Activated CD8-positive, alpha-beta memory T cell treated with anti-CD3 and anti-CD28 coated beads, Interleukin-2, amount 10 ng/mL, durations not matched to agents 7 days and 5 days (primary cell): Measurements from ENCODE around the gene MRO. TPM values are rescaled to one million over a fixed set of nuclear protein-coding genes. Genes with fewer than 3 reads are reported as not detected.

Experiments
- ATAC-seq: fragments of 150-1000 bp; cut with Tn5 transposase; one replicate; pipeline ENCODE4 v1.10.0; 2021; ENCODE audit warnings: moderate library complexity
- CTCF ChIA-PET: fragments of 350-600 bp; sonication (Branson Sonifier 250); formaldehyde crosslinking; loops from one replicate; lab custom pipeline; 2021; ENCODE audit warnings: antibody characterized with exemption; lab: Charles Lee
- DNase-seq: peaks from one replicate; pipeline ENCODE4 v3.0.0-alpha.2; 2020
- H3K27ac Mint-ChIP-seq: one replicate; pipeline ENCODE4 v1.8.0; 2021; ENCODE audit warnings: mild to moderate bottlenecking, mixed read lengths
- H3K27me3 Mint-ChIP-seq: one replicate; pipeline ENCODE4 v1.8.0; 2021; ENCODE audit warnings: mixed read lengths
- H3K36me3 Mint-ChIP-seq: one replicate; pipeline ENCODE4 v1.8.0; 2021; ENCODE audit warnings: mild to moderate bottlenecking, mixed read lengths
- H3K4me1 Mint-ChIP-seq: one replicate; pipeline ENCODE4 v1.8.0; 2021; ENCODE audit warnings: mixed read lengths
- H3K4me3 Mint-ChIP-seq: one replicate; pipeline ENCODE4 v1.8.0; 2021; ENCODE audit warnings: mild to moderate bottlenecking, moderate library complexity, mixed read lengths
- H3K9me3 Mint-ChIP-seq: one replicate; pipeline ENCODE4 v1.8.0; 2022; ENCODE audit warnings: low read depth, mixed read lengths
- total RNA-seq, 2 experiments: library from RNA; stranded (reverse); gene quantifications; one replicate each; pipeline ENCODE4 v1.2.3, GENCODE V29; 2021

Gene MRO
- total RNA-seq, 2 experiments from 2014 or later, result not detected

DNA sequence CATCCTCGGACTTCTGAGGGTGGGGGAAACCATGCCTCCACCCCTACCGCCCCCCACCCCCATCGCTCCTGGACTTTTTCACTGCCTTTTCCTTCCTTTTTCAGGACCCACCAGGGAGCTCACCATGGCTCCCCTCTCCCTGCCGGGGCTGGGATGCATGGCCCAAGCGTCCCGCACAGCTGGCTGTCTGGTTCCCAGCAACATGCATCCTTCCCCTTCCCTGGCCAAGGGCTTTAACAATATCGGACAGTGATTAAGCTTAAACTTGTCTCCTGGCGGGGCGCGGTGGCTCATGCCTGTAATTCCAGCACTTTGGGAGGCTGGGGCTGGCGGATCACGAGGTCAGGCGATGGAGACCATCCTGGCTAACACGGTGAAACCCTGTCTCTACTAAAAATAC lies 44.1 kb downstream of the MRO start:
- H3K9me3 Mint-ChIP-seq, result peaks cover under 1% of the 10 kb centered on the region
- ATAC-seq, result no peak
- no peak overlapping the region for H3K27ac Mint-ChIP-seq
- CTCF ChIA-PET, result no interaction called here
- no peaks in the 10 kb centered on the region for H3K36me3 Mint-ChIP-seq
- DNase-seq, result no peak
- peaks cover 26% of the 10 kb centered on the region for H3K27me3 Mint-ChIP-seq
- no peaks in the 10 kb centered on the region for H3K4me1 Mint-ChIP-seq
- no peak overlapping the region for H3K4me3 Mint-ChIP-seq

DNA sequence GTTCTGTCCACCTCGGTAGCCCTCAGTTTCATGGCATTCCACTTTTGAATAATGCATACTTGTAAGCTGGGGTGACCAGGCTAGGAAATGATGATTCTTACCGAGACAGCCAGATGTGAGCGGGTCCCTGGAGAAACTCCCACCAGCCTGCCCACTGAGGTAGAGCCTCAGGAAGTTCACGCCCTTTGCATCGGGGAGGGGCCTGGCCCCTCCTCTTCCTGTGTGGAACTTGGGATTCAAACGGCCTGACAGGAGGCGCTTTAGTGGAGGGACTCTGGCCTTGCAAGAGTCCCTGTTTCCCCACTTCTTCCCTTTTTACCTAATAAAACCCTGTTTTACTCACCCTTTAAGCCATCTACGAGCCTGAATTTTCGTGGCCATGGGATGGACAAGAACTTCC lies 44.6 kb downstream of the MRO start:
- ATAC-seq (no peak), DNase-seq (no peak)
- Mint-ChIP-seq H3K9me3 (peaks cover 4% of the 10 kb centered on the region), H3K27ac (no peak overlapping the region), H3K4me3 (no peak overlapping the region), H3K27me3 (peaks cover 22% of the 10 kb centered on the region), H3K36me3 (no peaks in the 10 kb centered on the region), H3K4me1 (no peaks in the 10 kb centered on the region)
- CTCF ChIA-PET, result no interaction called here

- Mint-ChIP-seq H3K4me1 (no peaks in the 10 kb centered on the region), H3K27ac (no peak overlapping the region), H3K36me3 (peaks cover 2% of the 10 kb centered on the region), H3K4me3 (no peak overlapping the region), H3K9me3 (peaks cover 18% of the 10 kb centered on the region), H3K27me3 (peaks cover 12% of the 10 kb centered on the region)
- DNase-seq, result no peak
- no peak for ATAC-seq
- CTCF ChIA-PET, result no interaction called here
Observed at GRCh38 chr18:50769463-50769862, 50.4 kb downstream of the MRO start.

- no peak for DNase-seq
- Mint-ChIP-seq H3K4me3 (no peak overlapping the region), H3K36me3 (no peaks in the 10 kb centered on the region), H3K4me1 (no peaks in the 10 kb centered on the region), H3K27ac (no peak overlapping the region), H3K9me3 (no peaks in the 10 kb centered on the region), H3K27me3 (peaks cover 24% of the 10 kb centered on the region)
- CTCF ChIA-PET, result no interaction called here
- no peak for ATAC-seq
Observed at GRCh38 chr18:50757358-50757757, 62.5 kb downstream of the MRO start.

- no peak overlapping the region for H3K4me3 Mint-ChIP-seq
- H3K27me3 Mint-ChIP-seq, result peaks cover 39% of the 10 kb centered on the region
- ATAC-seq (no peak), DNase-seq (no peak)
- no peaks in the 10 kb centered on the region for H3K4me1 Mint-ChIP-seq
- CTCF ChIA-PET, result no interaction called here
- H3K36me3 Mint-ChIP-seq, result no peaks in the 10 kb centered on the region
- H3K9me3 Mint-ChIP-seq, result no peaks in the 10 kb centered on the region
- no peak overlapping the region for H3K27ac Mint-ChIP-seq
Observed at GRCh38 chr18:50754297-50754696, 65.5 kb downstream of the MRO start.

DNA sequence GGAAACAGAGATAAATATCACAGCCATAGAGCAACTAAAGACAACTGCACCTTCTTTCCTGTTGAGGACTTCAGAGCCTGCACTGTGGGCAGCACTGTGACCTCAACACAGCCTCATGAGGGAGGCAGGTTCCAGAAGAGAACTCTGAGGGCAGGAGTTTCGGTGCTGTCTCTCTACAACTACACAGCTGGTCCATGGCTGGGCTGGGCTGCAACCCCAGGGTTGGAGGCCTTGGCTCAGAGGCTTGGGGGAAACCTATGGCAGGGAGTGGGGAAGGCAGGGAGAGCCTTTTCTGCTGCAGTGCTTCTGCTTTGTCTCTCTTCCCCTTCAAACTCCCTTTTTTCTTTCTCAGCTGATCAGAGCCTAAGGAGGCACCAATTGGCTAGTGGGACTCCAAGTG lies 66.5 kb downstream of the MRO start:
- H3K4me3 Mint-ChIP-seq, result no peak overlapping the region
- H3K27ac Mint-ChIP-seq, result no peak overlapping the region
- no peaks in the 10 kb centered on the region for H3K4me1 Mint-ChIP-seq
- ATAC-seq (no peak), DNase-seq (no peak)
- H3K36me3 Mint-ChIP-seq, result no peaks in the 10 kb centered on the region
- peaks cover 31% of the 10 kb centered on the region for H3K27me3 Mint-ChIP-seq
- no peaks in the 10 kb centered on the region for H3K9me3 Mint-ChIP-seq
- CTCF ChIA-PET, result no interaction called here

- Mint-ChIP-seq H3K27me3 (peaks cover 34% of the 10 kb centered on the region), H3K9me3 (no peaks in the 10 kb centered on the region), H3K4me1 (no peaks in the 10 kb centered on the region), H3K27ac (no peak overlapping the region), H3K4me3 (no peak overlapping the region), H3K36me3 (no peaks in the 10 kb centered on the region)
- ATAC-seq, result no peak
- DNase-seq, result no peak
- CTCF ChIA-PET, result no interaction called here
Observed at GRCh38 chr18:50751947-50752346, 67.9 kb downstream of the MRO start.

DNA sequence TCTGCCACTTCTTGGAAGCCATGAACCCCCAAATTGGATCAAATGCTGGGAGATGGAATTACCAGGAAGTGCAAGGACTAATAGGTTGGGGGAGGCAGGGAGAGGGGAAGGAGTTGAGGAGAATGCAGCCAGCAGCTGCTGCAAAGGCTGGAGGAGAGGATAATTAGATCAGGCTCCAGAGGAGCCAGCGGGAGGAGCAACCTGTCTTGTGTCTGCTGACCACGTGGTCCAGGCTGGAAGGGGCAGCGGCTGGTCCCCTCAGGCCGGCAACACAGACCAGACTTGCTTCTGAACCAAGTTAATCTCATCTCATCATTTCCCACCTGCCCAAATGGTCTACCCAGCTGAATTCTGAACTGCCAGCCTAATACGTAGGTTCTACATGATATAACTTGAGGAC lies 68.3 kb downstream of the MRO start:
- no peaks in the 10 kb centered on the region for H3K9me3 Mint-ChIP-seq
- no peaks in the 10 kb centered on the region for H3K4me1 Mint-ChIP-seq
- H3K36me3 Mint-ChIP-seq, result no peaks in the 10 kb centered on the region
- CTCF ChIA-PET, result no interaction called here
- ATAC-seq (no peak), DNase-seq (no peak)
- H3K27ac Mint-ChIP-seq, result no peak overlapping the region
- H3K27me3 Mint-ChIP-seq, result peaks cover 33% of the 10 kb centered on the region
- no peak overlapping the region for H3K4me3 Mint-ChIP-seq

- DNase-seq, result no peak
- Mint-ChIP-seq H3K4me1 (no peaks in the 10 kb centered on the region), H3K27ac (no peak overlapping the region), H3K36me3 (no peaks in the 10 kb centered on the region), H3K9me3 (no peaks in the 10 kb centered on the region), H3K27me3 (peaks cover 35% of the 10 kb centered on the region), H3K4me3 (no peak overlapping the region)
- no peak for ATAC-seq
- CTCF ChIA-PET, result no interaction called here
Observed at GRCh38 chr18:50750546-50750945, 69.3 kb downstream of the MRO start.

DNA sequence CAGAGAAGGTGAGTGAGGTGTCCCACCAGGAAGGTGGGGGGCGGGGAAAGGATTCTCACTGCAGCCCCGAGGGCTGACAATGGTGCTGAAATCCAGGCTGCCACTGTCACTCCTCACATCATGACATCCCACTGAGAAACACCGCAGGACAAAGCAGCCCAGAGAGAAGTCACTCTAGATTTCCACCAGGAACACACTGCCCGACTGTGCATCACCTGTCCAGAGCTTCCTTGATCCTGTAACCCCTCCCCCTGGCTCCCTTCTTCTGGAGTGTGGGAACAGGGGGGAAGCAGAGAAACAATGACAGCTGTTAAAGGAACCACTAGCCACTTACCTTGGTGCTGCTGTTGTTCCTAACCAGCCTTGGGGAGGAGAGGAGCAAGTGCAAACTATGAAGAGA lies 69.9 kb downstream of the MRO start:
- no peaks in the 10 kb centered on the region for H3K4me1 Mint-ChIP-seq
- no peak for ATAC-seq
- CTCF ChIA-PET, result no interaction called here

DNA sequence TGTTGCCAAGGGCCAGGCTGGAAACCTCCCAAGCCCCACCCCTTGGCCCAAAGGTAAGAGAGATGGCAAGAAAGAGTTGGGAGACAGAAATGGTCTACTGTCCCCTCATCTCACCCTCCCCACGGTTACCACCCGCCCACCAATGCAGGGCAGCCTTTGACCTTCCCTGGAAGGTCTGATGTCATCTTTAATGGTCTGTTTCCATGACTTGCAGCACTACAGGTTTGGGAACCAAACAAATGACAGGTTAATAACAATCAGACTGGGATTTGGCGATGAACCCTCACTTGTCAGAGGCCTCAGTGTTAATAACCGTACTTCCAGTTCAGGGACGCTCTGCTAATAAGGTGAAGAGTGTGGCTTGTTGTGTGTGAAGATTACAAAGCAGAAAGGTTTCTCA lies 70.4 kb downstream of the MRO start:
- H3K4me1 Mint-ChIP-seq, result no peaks in the 10 kb centered on the region
- H3K36me3 Mint-ChIP-seq, result no peaks in the 10 kb centered on the region
- CTCF ChIA-PET, result no interaction called here
- no peak for ATAC-seq
- peak; percentile 16 for DNase-seq
- H3K9me3 Mint-ChIP-seq, result no peaks in the 10 kb centered on the region
- no peak overlapping the region for H3K27ac Mint-ChIP-seq
- no peak overlapping the region for H3K4me3 Mint-ChIP-seq
- peaks cover 34% of the 10 kb centered on the region for H3K27me3 Mint-ChIP-seq

More for the DNA sequence above, 69.9 kb downstream of the MRO start:
- Mint-ChIP-seq H3K36me3 (no peaks in the 10 kb centered on the region), H3K4me3 (no peak overlapping the region), H3K27me3 (peaks cover 33% of the 10 kb centered on the region), H3K27ac (no peak overlapping the region), H3K9me3 (no peaks in the 10 kb centered on the region)
- no peak for DNase-seq

GRCh38 chr18:50748243-50749229 lies 71.3 kb downstream of the MRO start:
- peaks cover 41% of the 10 kb centered on the region for H3K27me3 Mint-ChIP-seq
- H3K4me1 Mint-ChIP-seq, result no peaks in the 10 kb centered on the region
- no peak overlapping the region for H3K4me3 Mint-ChIP-seq
- H3K27ac Mint-ChIP-seq, result no peak overlapping the region
- ATAC-seq (no peak), DNase-seq (peak; percentile 14)
- CTCF ChIA-PET, result no interaction called here
- H3K9me3 Mint-ChIP-seq, result no peaks in the 10 kb centered on the region
- H3K36me3 Mint-ChIP-seq, result no peaks in the 10 kb centered on the region

- H3K27me3 Mint-ChIP-seq, result peaks cover 41% of the 10 kb centered on the region
- CTCF ChIA-PET, result no interaction called here
- H3K9me3 Mint-ChIP-seq, result no peaks in the 10 kb centered on the region
- H3K36me3 Mint-ChIP-seq, result no peaks in the 10 kb centered on the region
- no peak for DNase-seq
- no peak overlapping the region for H3K4me3 Mint-ChIP-seq
- H3K4me1 Mint-ChIP-seq, result no peaks in the 10 kb centered on the region
- no peak overlapping the region for H3K27ac Mint-ChIP-seq
- ATAC-seq, result no peak
Observed at GRCh38 chr18:50747849-50748242, 72.0 kb downstream of the MRO start.

- Mint-ChIP-seq H3K36me3 (no peaks in the 10 kb centered on the region), H3K27ac (no peak overlapping the region), H3K27me3 (peaks cover 32% of the 10 kb centered on the region), H3K4me1 (no peaks in the 10 kb centered on the region), H3K9me3 (no peaks in the 10 kb centered on the region), H3K4me3 (no peak overlapping the region)
- no peak for DNase-seq
- CTCF ChIA-PET, result no interaction called here
- no peak for ATAC-seq
Observed at GRCh38 chr18:50745945-50746344, 73.9 kb downstream of the MRO start.
